Measurements from ENCODE around the gene ARMH1. TPM values are rescaled to one million over a fixed set of nuclear protein-coding genes. Genes with fewer than 3 reads are reported as not detected.

ARMH1 gene
- total RNA-seq, 1 experiment from 2014 or later = 0.65 TPM

- H3K36me3 Mint-ChIP-seq (ENCODE audit: insufficient read depth, unreplicated experiment) = no peaks in the 10 kb centered on the region
- POLR2A ChIA-PET = interaction anchor here (1.7 kb wide), 1 partner anchor 15 kb away, joined by 4 read pairs; the partner anchor contains the start of genes ARMH1 and TMEM53
These were observed 14.4 kb downstream of the ARMH1 start for GRCh38 chr1:44688760-44689446.

GRCh38 chr1:44689447-44689765 lies 14.9 kb downstream of the ARMH1 start:
- ChIA-PET POLR2A (interaction anchor here (1.7 kb wide), 1 partner anchor 15 kb away, joined by 4 read pairs; the partner anchor contains the start of genes ARMH1 and TMEM53), CTCF (interaction anchor here (0.7 kb wide), 1 partner anchor 10 kb away, joined by 3 read pairs; no protein-coding TSS in a partner anchor)
- Mint-ChIP-seq H3K4me3 (ENCODE audit: unreplicated experiment) (no peak overlapping the region), H3K27me3 (ENCODE audit: insufficient read depth, unreplicated experiment) (no peaks in the 10 kb centered on the region), H3K9me3 (ENCODE audit: unreplicated experiment) (no peaks in the 10 kb centered on the region), H3K36me3 (ENCODE audit: insufficient read depth, unreplicated experiment) (no peaks in the 10 kb centered on the region), H3K27ac (ENCODE audit: low read depth, unreplicated experiment) (no peak overlapping the region), H3K4me1 (ENCODE audit: insufficient read depth, unreplicated experiment) (peaks cover 6% of the 10 kb centered on the region)
- no peak for DNase-seq (ENCODE audit: unreplicated experiment)
- intact Hi-C loops (cut with micrococcal nuclease) = no loop called here
- TF ChIP-seq CTCF (IDR thresholded peaks at IDR 0.05; ENCODE audit: unreplicated experiment) = no peak
- no TSS peak for BruUV-seq (replicated peaks)

More at GRCh38 chr1:44688760-44689446, 14.4 kb downstream of the ARMH1 start:
- Mint-ChIP-seq H3K27me3 (ENCODE audit: insufficient read depth, unreplicated experiment) (no peaks in the 10 kb centered on the region), H3K4me1 (ENCODE audit: insufficient read depth, unreplicated experiment) (peaks cover 4% of the 10 kb centered on the region), H3K27ac (ENCODE audit: low read depth, unreplicated experiment) (no peak overlapping the region), H3K9me3 (ENCODE audit: unreplicated experiment) (no peaks in the 10 kb centered on the region), H3K4me3 (ENCODE audit: unreplicated experiment) (no peak overlapping the region)
- intact Hi-C loops (cut with micrococcal nuclease) = no loop called here
- peak; percentile 57 for DNase-seq (ENCODE audit: unreplicated experiment)
- CTCF ChIA-PET = interaction anchor here (0.7 kb wide), 1 partner anchor 9 kb away, joined by 3 read pairs; no protein-coding TSS in a partner anchor
- no TSS peak for BruUV-seq (replicated peaks)
- no peak for TF ChIP-seq CTCF (IDR thresholded peaks at IDR 0.05; ENCODE audit: unreplicated experiment)

- POLR2A ChIA-PET = interaction anchor here (0.9 to 2.3 kb wide), 2 partner anchors 19 to 28 kb away, joined by 5 to 6 read pairs; partner anchors contain the start of gene TMEM53
- CTCF ChIA-PET = interaction anchor here (0.6 to 1.7 kb wide), 2 partner anchors 12 to 476 kb away, joined by 3 read pairs; no protein-coding TSS in a partner anchor
These were observed 18.6 kb downstream of the ARMH1 start for GRCh38 chr1:44693159-44693558.

More at GRCh38 chr1:44693159-44693558, 18.6 kb downstream of the ARMH1 start:
- DNase-seq (ENCODE audit: unreplicated experiment) = no peak
- no peak for TF ChIP-seq CTCF (IDR thresholded peaks at IDR 0.05; ENCODE audit: unreplicated experiment)
- intact Hi-C loops (cut with micrococcal nuclease) = no loop called here
- Mint-ChIP-seq H3K27ac (ENCODE audit: low read depth, unreplicated experiment) (no peak overlapping the region), H3K9me3 (ENCODE audit: unreplicated experiment) (no peaks in the 10 kb centered on the region), H3K4me3 (ENCODE audit: unreplicated experiment) (no peak overlapping the region), H3K4me1 (ENCODE audit: insufficient read depth, unreplicated experiment) (peaks cover 6% of the 10 kb centered on the region), H3K36me3 (ENCODE audit: insufficient read depth, unreplicated experiment) (no peaks in the 10 kb centered on the region), H3K27me3 (ENCODE audit: insufficient read depth, unreplicated experiment) (no peaks in the 10 kb centered on the region)
- BruUV-seq (replicated peaks) = no TSS peak

All from MCF 10A (cell line).